HG02884 (cell line): ENCODE measurements around the gene SAP130.

ENCODE experiments used
- ATAC-seq: cut with Tn5 transposase; IDR thresholded peaks from one replicate; pipeline ENCODE4 v1.9.1; 2021; ENCODE audit warnings: mild to moderate bottlenecking, moderate library complexity; ENCODE audit not compliant: unreplicated experiment

The SAP130 gene

DNA sequence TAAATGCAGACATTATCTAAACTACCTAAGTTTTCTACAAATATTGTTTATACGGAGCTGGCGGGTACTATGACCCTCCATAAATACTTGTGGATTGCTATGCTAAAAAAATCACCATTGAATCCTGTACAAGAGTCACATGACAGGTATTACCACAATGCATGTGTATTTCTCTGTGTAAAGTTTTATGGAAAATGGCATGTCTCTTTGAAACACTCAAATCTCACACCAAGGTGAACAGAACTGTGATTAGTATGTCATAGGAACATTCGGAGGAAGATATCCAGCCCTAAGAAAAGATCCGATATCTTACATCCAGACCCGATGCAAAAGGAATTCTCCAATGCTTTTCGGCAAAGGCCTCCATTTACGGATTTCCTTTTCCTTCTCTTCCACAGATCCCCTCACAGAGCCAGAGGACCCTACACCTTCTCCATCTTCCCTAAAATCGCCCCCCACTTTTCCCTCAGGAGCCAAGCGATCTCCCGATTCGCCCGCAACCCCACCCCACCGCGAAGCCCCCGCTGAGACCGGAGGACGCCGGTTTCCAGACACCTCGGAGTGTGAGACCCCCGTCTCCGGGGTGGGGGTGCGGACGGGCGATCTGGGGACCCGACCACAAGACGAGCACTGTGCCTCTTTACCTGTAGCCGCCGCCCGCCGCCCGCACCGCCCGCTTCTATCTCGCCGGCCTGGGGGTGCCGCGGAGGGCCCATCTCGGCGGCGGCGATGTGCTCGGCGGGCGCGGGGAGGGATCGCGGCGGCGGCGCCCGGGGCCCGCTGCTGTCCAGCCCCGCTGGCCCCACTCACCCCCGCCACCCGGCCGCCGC is 1.2 kb downstream of the SAP130 start:
- peak; percentile 2 for ATAC-seq

GRCh38 chr2:128024816-128025215 is 3.0 kb downstream of the SAP130 start:
- ATAC-seq = no peak

GRCh38 chr2:128017561-128017960 is 10.3 kb downstream of the SAP130 start:
- ATAC-seq = no peak

DNA sequence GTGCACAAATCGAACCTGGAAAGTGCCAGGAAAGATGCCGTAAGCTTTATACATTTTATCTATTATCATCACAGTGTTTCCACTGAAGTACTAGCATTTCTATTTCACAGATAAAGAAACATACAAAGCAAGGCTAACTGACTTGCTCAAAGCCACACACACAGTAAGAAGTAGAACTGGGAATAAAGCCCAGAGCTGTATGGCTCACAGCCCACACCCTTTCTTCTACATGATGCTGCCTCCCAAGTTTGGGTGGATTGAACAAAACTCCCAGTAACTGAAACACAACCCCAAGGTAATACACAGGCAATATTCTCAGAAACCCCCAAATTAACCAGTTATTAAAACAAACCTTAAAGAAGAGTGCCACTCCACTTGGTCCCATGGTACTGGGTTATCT is 11.2 kb downstream of the SAP130 start:
- ATAC-seq = no peak

DNA sequence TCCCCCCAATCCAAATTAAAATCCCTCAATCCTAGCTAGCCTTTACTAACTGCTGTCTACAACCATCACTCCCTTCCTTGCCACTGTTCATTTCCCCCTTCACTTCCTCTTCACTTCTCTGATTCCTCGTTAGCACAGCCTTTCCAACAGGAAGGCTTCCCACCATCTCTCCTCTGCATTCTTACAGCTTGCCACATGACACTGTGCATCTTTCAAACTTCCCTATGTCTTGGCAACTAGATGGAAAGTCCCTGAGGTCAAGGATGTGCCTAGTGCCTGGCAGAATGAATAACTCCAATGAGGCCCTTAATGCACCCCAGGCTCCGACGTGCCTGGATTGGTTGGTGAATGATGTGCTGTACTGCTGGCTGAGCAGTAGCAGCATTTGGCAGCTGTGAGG is 15.2 kb downstream of the SAP130 start:
- no peak for ATAC-seq

DNA sequence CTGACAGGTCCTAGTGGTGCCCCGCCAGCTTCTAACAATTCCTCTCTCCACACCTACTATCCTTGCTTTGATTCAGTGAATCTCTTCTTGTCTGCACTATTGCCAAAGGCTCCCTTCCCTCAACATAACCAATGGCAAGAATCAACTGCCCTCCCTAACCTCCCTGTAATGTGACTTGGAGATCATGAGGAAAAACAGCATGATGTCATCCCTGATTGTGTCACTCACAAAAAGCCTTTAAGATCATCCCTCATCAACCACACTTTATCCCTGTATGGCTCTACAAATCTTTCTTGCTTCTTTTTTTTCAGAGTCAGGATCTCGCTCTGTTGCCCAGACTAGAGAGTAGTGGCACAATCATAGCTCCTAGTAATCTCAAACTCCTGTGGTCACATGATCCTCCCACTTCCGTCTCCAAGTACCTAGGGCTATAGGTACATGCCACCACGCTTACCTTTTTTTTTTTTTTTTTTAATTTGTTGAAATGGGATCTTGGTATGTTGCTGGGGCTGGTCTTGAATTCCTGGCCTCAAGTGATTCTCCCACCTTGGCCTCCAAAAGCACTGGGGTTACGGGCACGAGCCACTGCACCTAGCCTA is 19.7 kb downstream of the SAP130 start:
- no peak for ATAC-seq

GRCh38 chr2:128004509-128004908 is 23.4 kb downstream of the SAP130 start:
- ATAC-seq = no peak

- ATAC-seq = no peak
These were observed 24.4 kb downstream of the SAP130 start for GRCh38 chr2:128003463-128003862.

- no peak for ATAC-seq
These were observed 31.7 kb downstream of the SAP130 start for GRCh38 chr2:127996160-127996559.

DNA sequence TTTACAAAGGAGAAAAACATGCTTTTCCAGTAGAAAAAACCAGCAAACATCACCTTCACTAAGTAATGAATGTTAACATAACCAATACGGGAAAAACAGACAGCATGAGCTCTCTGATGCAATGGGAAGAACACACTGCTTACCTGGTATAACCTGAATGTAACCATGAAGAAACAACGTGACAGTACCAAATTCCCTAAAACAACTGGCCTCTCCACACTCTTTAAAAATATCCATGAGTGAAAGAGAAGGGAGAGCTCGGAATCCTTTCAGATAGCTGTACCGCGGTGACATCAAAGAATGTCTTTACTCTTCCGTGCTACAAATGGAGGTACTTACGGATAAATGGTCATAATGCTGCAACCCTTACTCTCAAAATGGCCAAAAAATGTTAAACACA is 32.1 kb downstream of the SAP130 start:
- ATAC-seq = no peak

GRCh38 chr2:127993659-127994058 is 34.2 kb downstream of the SAP130 start:
- ATAC-seq = no peak

DNA sequence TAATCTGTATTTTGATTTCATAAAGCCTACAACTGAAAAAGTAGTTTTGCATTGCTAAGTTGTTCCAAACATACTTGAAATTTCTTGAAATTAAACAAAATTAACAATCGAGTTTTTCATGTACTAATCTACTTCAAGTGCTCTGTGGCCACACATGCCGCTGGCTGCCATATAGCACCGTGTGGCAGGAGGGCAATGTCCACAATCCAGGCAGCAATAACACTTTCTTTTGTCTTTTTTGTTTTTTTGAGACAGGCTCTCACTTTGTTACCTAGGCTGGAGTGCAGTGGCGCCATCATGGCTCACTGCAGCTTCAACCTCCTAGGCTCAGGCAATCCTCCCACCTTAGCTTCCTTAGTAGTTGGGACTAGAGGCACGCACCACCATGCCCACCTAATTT is 36.1 kb downstream of the SAP130 start:
- ATAC-seq = no peak

DNA sequence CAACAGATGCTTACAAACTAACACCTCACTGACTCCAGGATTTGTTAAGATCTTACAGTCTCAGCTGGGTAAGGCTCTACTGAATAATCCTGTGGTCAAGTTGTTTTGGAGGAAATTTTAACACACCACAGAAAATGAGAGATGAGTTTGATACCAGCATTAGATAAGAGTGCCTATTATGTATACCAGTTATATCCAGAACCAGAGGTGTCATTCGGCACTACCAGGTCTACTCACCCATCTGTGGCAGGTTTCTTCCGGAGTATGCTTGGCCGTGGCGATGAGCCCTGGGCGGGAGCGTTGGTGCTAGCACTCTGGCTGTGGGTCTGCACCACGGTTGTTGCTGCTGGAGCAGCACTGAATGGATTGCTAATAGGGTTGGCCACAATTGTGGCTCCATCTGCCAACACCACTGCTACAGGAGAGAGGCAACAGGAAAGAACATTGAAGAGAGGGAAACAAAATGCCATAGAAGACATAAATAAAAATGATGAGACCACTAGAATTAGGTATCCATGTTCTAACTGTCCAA is 41.2 kb downstream of the SAP130 start:
- no peak for ATAC-seq

DNA sequence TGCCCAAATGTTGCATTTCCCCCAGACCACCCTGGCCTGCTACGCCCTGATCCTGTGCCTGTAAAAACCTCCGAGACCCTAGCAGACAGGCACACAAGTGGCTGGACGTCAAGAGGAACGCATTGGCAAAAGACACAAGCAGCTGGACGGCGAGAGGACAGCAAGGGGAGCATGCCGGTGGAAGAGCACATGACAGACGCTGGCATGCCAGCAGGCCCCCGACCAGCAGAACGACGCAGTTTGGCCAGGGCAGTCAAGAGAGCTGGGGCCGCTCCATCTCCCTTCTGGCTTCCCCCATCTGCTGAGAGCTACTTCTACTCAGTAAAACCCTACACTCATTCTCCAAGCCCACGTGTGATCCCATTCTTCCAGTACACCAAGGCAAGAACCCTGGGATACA is 42.1 kb downstream of the SAP130 start:
- no peak for ATAC-seq

- ATAC-seq = no peak
These were observed 42.7 kb downstream of the SAP130 start for GRCh38 chr2:127985026-127985734.

- ATAC-seq = no peak
These were observed 43.3 kb downstream of the SAP130 start for GRCh38 chr2:127984551-127984950.

DNA sequence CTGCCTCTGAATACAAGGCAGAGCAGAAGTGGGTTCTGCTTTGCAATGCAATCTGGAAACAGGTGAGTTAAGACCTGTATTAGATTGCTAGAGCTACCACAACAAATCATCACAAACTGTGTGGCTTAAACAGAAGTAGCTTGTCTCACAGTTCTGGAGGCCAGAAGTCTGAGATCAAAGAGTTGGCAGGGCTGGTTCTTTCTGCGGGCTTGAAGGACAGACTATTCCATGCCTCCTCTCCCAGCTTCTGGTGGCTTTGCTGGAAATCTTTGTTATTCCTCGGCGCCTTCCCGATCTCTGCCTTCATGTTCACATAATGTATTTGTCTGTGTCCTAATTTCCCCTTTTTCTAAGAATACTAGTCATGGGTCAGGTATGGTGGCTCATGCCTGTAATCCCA is 58.4 kb downstream of the SAP130 start:
- no peak for ATAC-seq

DNA sequence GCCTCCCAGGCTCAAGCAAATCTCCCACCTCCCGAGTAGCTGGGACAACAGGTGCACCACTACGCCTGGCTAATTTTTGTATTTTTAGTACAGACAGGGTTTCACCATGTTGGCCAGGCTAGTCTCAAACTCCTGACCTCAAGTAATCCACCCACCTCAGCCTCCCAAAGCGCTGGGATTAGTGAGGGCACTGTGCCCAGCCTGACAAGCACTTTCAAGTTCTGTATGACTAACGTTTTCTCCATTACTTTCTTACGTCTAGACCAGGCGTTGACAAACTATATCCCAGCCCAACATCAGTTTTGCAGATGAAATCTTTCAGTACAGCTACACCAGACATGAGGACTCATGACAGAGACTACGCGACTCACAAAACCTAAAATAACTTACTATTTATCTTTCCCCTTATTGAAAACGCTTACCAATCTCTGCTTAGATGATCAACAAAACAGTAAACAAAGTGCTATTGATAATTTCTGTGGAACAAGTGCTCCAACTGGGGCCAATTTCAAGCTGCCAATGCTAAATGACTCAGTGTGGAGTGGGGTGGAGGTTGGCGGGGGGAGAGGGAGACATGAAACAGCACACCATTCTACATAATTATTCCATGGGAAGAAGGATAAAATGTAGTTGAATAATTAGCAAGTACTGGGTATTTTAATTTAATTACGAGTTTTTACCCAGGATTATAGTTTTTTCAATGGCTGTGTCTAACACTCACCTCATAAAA is 59.1 kb downstream of the SAP130 start:
- ATAC-seq = no peak

DNA sequence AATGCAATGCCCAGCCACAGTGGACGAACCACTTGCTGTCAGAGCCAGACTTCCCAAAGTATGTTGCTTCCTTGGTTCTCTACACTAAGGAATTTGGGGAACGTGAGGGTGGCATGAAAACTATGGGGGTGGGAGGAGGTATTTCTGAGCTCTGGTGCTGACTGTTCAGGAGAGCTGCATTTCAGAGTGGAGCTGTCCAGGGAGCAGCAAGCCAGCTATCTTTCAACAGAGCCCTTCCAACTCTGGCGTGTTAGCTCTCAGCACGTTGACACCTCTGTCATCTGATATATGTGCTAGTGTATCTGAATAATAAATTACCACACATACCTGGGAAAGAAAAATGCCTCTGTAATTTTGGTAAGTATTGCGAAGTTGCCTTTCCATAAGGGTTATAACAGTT is 66.1 kb downstream of the SAP130 start:
- no peak for ATAC-seq

DNA sequence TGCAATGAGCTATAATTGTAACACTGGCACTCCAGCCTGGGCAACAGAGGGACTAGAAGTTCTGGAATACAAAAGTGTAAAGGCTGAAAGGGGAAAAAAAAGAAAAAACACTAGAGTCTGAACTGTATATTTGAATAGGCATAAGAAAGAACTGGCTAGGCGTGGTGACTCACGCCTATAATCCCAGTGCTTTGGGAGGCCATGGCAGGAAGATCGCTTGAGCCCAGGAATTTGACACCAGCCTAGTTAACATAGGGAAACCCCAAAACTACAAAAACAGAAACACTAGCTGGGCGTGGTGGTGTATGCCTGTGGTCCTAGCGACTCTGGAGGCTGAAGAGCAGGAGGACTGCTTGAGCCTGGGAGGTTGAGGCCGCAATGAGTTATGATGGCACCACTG is 70.6 kb downstream of the SAP130 start:
- no peak for ATAC-seq

DNA sequence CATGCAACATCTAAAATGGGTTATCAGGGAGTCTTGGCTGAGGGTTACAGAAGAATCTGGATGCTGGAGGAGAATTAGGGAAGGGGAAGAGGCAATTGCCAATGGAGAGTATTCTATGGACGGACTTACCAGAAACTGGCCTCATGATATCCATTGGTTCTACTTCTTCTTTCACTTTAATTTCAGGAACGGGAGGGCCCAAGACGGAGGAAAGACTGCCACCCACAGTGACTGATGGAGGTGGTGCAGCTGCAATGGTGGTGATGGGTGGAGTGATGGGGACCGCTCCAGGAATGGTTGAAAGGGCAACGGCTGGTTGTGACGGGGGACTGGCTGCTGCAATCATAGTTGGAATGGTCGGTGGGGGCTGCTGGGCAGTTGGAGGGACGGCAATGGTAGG is 73.0 kb downstream of the SAP130 start:
- no peak for ATAC-seq
